WTC11 (cell line): ENCODE measurements around the gene SKOR2.

Experiments
- CTCF ChIP-seq: fragments of 200-600 bp; IDR thresholded peaks from 2 replicates; pipeline ENCODE4 v1.8.0; 2022; ENCODE audit warnings: antibody characterized with exemption
- ELF4 ChIP-seq: sonication (generic); formaldehyde crosslinking; IDR thresholded peaks from 2 replicates; pipeline ENCODE4 v1.8.1; 2022; ENCODE audit warnings: low read depth, mild to moderate bottlenecking, moderate library complexity, missing genetic modification reagents
- FOXP1 ChIP-seq: sonication (generic); formaldehyde crosslinking; IDR thresholded peaks from 2 replicates; pipeline ENCODE4 v1.8.0; 2022; ENCODE audit warnings: missing genetic modification reagents, mild to moderate bottlenecking, moderate library complexity, borderline replicate concordance
- GABPB1 ChIP-seq: sonication (generic); formaldehyde crosslinking; IDR thresholded peaks from 2 replicates; pipeline ENCODE4 v1.8.1; 2023; ENCODE audit warnings: mild to moderate bottlenecking, missing genetic modification reagents
- NFE2L1 ChIP-seq: sonication (generic); formaldehyde crosslinking; IDR thresholded peaks from 2 replicates; pipeline ENCODE4 v1.8.1; 2023; ENCODE audit warnings: missing genetic modification reagents
- NFYB ChIP-seq: sonication (generic); formaldehyde crosslinking; conservative IDR thresholded peaks from 2 replicates; pipeline ENCODE4 v1.8.0; 2022; ENCODE audit warnings: low read depth, missing genetic modification reagents
- NR2C2 ChIP-seq: sonication (generic); formaldehyde crosslinking; IDR thresholded peaks from 2 replicates; pipeline ENCODE4 v1.8.0; 2022; ENCODE audit warnings: mild to moderate bottlenecking, missing genetic modification reagents
- SMAD3 ChIP-seq: sonication (generic); formaldehyde crosslinking; IDR thresholded peaks from 2 replicates; pipeline ENCODE4 v1.8.0; 2022; ENCODE audit warnings: missing genetic modification reagents, mild to moderate bottlenecking, borderline replicate concordance
- TEAD4 ChIP-seq: sonication (generic); formaldehyde crosslinking; IDR thresholded peaks from 2 replicates; pipeline ENCODE4 v1.8.0; 2022; ENCODE audit warnings: mild to moderate bottlenecking, missing genetic modification reagents
- ZBTB21 ChIP-seq: sonication (generic); formaldehyde crosslinking; IDR thresholded peaks from 2 replicates; pipeline ENCODE4 v1.8.1; 2023; ENCODE audit warnings: mild to moderate bottlenecking, missing genetic modification reagents, borderline replicate concordance
- ZNF263 ChIP-seq: sonication (generic); formaldehyde crosslinking; IDR thresholded peaks from 2 replicates; pipeline ENCODE4 v1.8.1; 2022; ENCODE audit warnings: low read depth, mild to moderate bottlenecking, moderate library complexity, missing genetic modification reagents

- TF ChIP-seq ZNF263 (CRISPR knock-in tag) (no peak), ZBTB21 (CRISPR knock-in tag) (no peak), NR2C2 (CRISPR knock-in tag) (no peak), CTCF (no peak), FOXP1 (no peak), ELF4 (no peak), SMAD3 (CRISPR knock-in tag) (no peak), NFE2L1 (CRISPR knock-in tag) (no peak), NFYB (CRISPR knock-in tag) (no peak), GABPB1 (CRISPR knock-in tag) (no peak), TEAD4 (no peak)
These were observed 63.7 kb downstream of the SKOR2 start for GRCh38 chr18:47187721-47188120.
